Astrocyte (in vitro differentiated cells and primary cell): Measurements from ENCODE around the gene CES2.
"Not testable (repeated sequence)": the region's sequence is repeated elsewhere in the genome, so short reads cannot be mapped to it uniquely, and the experiment has no call there.

ENCODE experiments used
- EZH2 ChIP-seq: IDR thresholded peaks from 2 replicates; pipeline ENCODE4 v1.6.1; 2012; ENCODE audit warnings: mild to moderate bottlenecking, low read length, inconsistent platforms; ENCODE audit not compliant: insufficient read depth
- TF ChIP-seq, protein P1 (sequence below): IDR thresholded peaks from 2 replicates; pipeline ENCODE4 v1.5.1; 2011; ENCODE audit warnings: low read depth, mild to moderate bottlenecking, inconsistent platforms, low read length, moderate library complexity; ENCODE audit not compliant: insufficient read depth

DNA sequence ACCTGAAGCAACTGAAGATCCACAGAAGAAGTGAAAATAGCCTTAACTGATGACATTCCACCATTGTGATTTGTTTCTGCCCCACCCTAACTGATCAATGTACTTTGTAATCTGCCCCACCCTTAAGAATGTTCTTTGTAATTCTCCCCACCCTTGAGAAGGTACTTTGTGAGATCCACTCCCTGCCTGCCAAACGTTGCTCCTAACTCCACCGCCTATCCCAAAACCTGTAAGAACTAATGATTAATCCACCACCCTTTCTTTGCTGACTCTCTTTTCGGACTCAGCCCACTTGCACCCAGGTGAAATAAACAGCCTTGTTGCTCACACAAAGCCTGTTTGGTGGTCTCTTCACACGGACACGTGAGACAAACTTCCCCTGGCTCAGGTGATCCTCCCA is 38.6 kb upstream of the CES2 start:
- TF ChIP-seq, protein P1, sequence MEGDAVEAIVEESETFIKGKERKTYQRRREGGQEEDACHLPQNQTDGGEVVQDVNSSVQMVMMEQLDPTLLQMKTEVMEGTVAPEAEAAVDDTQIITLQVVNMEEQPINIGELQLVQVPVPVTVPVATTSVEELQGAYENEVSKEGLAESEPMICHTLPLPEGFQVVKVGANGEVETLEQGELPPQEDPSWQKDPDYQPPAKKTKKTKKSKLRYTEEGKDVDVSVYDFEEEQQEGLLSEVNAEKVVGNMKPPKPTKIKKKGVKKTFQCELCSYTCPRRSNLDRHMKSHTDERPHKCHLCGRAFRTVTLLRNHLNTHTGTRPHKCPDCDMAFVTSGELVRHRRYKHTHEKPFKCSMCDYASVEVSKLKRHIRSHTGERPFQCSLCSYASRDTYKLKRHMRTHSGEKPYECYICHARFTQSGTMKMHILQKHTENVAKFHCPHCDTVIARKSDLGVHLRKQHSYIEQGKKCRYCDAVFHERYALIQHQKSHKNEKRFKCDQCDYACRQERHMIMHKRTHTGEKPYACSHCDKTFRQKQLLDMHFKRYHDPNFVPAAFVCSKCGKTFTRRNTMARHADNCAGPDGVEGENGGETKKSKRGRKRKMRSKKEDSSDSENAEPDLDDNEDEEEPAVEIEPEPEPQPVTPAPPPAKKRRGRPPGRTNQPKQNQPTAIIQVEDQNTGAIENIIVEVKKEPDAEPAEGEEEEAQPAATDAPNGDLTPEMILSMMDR, result not testable (repeated sequence)
- not testable (repeated sequence) for TF ChIP-seq EZH2
